NCI-H1930 (cell line): Measurements from ENCODE around the gene COQ10A.

Source experiments
- DNase-seq, 2 experiments: peaks; one replicate each; lab custom pipeline; 2025; lab: John Stamatoyannopoulos, UW

The COQ10A gene

GRCh38 chr12:56266693-56267442, at the start of gene COQ10A:
Gene COQ10A, plus strand, starts transcription at chr12:56266942. Its CDS starts 177 bp downstream, at chr12:56267119.
- DNase-seq = peak; percentile 85 to 87

GRCh38 chr12:56219840-56220239, 46.9 kb upstream of the COQ10A start:
- no peak for DNase-seq

GRCh38 chr12:56220611-56221231, 46.0 kb upstream of the COQ10A start:
- DNase-seq = no peak

GRCh38 chr12:56221232-56221756, 45.4 kb upstream of the COQ10A start:
- DNase-seq = no peak

DNA sequence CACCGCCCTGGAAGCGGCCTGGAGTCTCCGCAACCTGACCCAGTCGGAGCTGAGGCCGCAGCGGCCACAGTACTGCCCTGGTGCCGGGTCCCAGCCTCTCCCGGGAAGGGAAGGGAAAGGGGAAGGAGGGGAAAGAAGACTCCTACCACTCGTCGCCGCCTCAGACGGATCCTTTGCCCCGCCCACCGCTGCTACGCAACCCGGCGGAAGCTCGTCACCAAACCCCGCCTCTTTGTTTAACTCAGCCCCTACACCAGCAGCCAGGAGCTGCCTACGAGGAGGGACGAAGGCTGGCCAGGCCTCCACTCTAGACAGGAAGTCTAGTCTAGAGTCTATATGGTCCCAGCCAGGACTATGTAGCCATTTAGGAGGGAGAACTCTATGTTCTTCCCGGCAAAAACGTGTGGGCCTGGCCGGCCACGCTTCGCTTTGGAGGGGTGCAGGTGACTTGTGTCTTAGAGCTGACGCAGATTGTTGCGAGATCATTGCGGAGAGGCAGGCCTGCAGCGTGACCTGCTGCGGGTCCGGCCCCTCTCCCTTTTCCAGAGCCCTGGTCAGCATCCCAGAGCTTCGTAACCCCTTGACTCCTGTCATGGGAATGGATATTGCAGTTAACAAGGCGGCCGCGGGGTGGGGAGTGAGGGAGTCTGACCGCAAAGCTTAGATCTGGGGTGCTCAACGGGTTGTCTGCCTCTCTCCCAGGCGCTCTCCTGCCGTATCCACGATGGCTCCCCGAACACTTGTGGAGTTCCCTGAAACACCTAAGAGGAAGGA, 44.8 kb upstream of the COQ10A start, which contains the start of gene RNF41:
Gene RNF41, minus strand, starts transcription at position 166 of the 774 bp plus-strand sequence. CDS start 7,875 bp downstream, outside the sequence.
- DNase-seq = peak; percentile 90 to 91

- no peak for DNase-seq
Measured at GRCh38 chr12:56222531-56222895, 44.2 kb upstream of the COQ10A start.

DNA sequence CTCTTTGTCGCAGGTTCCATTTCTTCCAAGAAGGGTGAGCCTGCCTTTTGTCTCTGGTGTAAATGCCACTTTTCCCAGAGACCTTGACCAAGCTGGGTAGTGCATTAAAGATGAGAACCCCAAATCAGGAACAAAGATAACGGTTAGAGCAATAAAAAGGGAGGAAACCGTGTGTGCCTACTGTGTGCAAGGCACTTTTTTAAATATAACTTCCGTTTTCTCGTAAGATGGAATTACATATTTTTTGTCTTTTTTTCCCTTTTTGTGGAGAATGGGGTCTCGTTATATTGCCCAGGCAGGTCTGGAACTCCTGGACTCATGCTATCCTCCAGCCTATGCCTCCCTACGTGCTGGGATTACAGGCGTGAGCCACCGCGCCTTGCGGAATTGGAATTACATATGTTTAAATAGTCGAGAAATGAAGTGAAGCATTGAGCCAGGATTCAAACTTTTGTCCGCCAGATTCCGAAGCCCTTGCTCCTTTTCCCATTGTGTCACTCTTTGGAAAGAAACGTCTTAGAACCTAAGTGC, 43.1 kb upstream of the COQ10A start:
- DNase-seq = no peak

DNA sequence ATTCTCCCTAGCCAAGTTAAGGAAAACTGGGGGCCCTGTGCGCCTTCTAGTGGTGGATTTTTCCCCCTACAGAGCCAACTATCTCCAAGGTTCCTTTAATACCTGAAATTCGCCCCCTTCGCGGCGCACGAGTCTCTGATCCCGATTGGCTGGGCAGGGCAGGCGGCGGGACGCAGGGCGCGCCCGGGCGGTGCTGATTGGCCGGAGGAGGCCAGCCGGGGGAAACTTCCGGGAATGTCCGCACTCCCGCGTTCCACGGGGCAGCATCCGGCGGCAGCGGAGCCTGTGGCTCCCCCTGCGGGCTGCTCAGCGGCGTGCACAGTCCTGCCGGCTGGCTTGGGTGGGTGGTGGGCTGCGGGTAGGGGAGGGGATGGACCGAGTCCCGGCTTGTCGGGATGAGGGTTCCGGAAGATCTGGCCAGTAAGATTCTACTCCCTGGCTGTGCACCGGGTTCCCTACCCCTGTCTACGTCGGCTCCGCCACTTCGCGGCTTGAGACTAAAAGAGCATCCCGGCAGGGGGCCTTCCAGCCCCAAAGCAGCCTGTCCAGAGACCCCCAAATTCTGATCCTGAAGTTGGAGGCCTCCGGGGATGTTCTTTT, 42.5 kb upstream of the COQ10A start, which contains the start of gene NABP2:
Gene NABP2, plus strand, starts transcription at position 241 of the 600 bp plus-strand sequence. CDS start 515 bp downstream, outside the sequence.
- peak; percentile 95 to 97 for DNase-seq

GRCh38 chr12:56224954-56225353, 41.8 kb upstream of the COQ10A start:
- DNase-seq = no peak

DNA sequence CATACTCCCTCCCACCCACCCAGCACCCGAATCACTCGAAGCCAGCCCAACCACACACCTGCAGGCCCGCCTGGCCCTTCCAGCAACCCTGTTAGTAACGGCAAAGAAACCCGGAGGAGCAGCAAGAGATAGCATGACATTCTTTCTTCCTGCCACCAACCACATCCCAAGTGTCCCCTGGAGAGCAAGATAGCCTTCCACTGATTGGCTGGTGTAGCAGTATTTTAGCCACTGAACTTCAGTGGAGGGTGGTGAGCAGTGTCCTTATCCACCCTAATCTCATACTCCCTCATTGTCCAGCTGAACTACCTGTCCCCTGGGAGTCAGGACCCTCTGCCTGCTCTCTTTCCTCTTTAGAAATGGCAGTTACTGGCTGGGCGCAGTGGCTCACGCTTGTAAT, 37.7 kb upstream of the COQ10A start:
- no peak for DNase-seq

DNA sequence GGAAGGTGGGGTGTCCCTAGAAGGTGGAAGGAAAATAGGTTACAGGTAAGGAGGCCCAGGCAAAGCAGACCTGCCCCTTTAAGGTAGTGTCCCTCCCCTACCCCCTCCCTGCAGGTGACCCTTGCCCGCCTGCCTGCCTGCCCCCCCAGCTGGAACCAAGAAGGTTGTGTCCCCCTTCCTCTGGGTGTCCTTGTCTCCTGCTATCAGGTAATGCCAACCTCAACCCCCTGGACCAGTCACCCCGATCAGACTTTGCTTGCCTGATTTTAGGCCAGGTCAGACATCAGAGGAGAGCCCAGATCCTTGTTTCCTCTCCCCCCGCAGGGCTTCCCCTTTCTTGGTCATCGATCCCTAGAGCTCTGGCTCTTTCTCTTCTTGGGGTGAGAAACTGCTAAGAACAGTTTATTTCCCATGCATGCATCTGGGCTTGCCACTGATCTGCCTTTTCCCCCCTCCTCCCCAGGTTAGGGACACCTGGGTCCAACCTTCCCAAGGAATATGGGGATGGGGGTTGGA, 36.8 kb upstream of the COQ10A start, which contains the start of gene SLC39A5:
Gene SLC39A5, plus strand, starts transcription at position 136 of the 516 bp plus-strand sequence. CDS start 1,224 bp downstream, outside the sequence.
- DNase-seq = no peak

GRCh38 chr12:56230432-56231183, 36.1 kb upstream of the COQ10A start:
- DNase-seq = no peak

- DNase-seq = no peak
Measured at GRCh38 chr12:56231184-56231582, 35.6 kb upstream of the COQ10A start.

GRCh38 chr12:56234746-56235436, 31.9 kb upstream of the COQ10A start:
- no peak for DNase-seq

GRCh38 chr12:56236091-56236490, 30.7 kb upstream of the COQ10A start:
- no peak for DNase-seq

- no peak for DNase-seq
Measured at GRCh38 chr12:56236985-56237384, 29.8 kb upstream of the COQ10A start.

GRCh38 chr12:56237552-56237951, 29.2 kb upstream of the COQ10A start:
- DNase-seq = no peak

DNA sequence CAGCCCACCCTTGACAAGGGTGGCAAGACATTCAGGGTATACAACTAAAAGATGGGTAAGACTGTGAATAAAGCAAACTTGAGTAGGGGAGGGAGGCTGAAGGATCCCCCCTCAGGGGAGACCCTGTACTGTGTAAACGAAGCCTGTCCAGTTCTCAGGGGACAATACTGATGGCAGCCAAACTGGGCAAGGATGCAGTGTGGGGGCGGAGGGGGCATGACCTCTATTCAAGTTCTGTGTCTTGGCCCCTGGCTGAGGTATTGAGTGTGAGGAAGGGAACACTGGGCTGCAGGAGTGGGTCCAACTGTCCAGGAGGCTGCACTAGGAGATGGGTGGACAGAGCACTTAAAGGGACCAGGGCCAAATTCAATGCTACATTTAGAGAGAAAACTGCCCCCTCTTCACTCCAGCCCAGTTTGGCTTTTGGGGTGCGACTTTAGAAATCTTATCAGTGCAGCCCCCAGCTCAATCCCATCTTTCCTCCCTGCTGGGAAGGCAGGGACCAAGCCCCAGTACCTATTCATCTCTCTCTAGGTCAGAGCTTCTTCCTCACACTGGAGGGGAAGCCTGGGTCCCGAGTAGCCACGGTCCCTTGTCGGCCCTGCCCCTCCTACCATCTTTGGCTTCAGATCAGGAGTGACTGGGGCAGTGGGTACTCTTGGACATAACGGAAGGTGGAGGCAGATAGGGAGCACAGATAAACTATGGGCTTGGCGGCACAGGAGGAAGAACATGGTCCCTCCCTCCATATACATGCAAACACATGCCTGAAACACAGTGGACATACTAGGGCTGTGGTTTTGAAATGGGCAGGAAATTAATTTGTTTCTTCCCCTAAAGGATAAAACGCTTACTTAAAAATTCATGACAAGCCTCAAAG, 25.1 kb upstream of the COQ10A start:
- DNase-seq = no peak

DNA sequence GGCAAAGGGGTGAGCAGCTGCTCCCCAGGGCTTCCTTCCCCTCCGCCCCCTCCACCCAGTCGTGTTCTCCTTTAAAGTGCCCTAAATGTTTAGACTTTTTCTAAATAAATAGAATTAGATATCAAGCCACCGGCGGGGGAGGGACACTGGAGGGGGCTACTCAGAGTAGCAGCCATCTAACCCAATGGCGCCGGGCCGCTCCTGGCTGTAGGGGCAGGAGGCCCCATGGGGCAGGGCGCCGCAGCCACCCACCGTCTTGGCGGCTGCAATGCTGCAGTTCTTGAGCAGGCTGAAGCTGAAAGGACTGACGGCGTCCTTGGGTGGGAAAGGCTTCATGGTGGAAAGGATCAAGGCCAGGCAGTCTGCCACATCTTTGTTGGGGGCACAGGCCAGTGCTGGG, 23.8 kb upstream of the COQ10A start:
- no peak for DNase-seq
